ENCODE data around the gene GIMAP5. TPM values are rescaled to one million over a fixed set of nuclear protein-coding genes. Genes with fewer than 3 reads are reported as not detected.

The GIMAP5 gene
- total and polyA plus RNA-seq, 4 donors, result 3.1 to 29.4 (median 16.7) TPM

DNA sequence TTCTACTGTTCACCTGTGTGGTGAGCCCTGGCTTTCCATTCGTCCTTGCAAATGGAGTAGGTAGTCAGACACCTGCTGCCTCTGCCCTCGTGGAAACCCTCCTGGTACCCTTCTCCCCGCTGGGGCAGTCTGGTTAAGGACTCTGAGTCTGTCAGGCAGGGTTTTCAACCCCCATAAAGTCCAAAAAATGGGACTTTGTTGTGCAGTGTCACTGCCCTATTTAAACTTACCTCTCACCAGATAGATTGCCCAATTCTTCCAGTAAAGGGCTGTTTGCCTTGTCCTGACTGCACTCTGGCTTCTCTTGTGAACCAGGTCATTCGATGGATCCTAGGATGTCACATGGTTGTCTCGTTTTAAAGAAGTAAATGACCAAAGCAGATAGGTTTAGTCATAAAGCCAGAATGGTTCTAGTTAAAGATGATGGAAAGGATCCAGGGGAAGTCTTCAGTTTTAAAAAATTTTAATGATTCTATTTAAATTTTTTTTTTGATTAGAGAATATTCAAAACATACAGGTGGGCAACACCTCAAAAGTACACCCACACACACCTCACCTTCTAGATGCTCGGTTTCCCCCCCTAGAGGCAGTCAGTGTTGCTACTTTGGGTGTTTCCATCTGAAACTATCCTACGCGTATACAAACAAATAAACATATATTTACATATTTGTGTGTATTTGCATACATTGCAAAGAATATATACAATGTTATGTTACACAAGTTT is 41.0 kb downstream of the GIMAP5 start:
- Histone ChIP-seq H3K4me1 (ENCODE audit: control insufficient read depth in 1 of 2, insufficient read depth in 2 of 2, low read length in 2 of 2) (no peaks in the 10 kb centered on the region), H3K36me3 (ENCODE audit: control insufficient read depth in 1 of 2, insufficient read depth in 2 of 2, low read length in 1 of 2) (no peaks in the 10 kb centered on the region), H3K27ac (ENCODE audit: low read depth in 1 of 2, low read length in 2 of 2) (no peak overlapping the region), H3K9me3 (ENCODE audit: control insufficient read depth, low read length) (no peaks in the 10 kb centered on the region), H3K27me3 (ENCODE audit: control insufficient read depth in 1 of 2, insufficient read depth in 2 of 2, low read length in 1 of 2) (no peaks in the 10 kb centered on the region), H3K4me3 (ENCODE audit: low read length in 2 of 2) (no peak overlapping the region)
- intact Hi-C loops (cut with DNase I), result no loop called here
- 45 to 48% methylated on average over 8 of the region's 8 CpGs for WGBS, 2 donors
- DNase-seq (no peak), ATAC-seq (ENCODE audit: low FRiP score) (no peak)

- Histone ChIP-seq H3K27ac (ENCODE audit: low read depth in 1 of 2, low read length in 2 of 2) (no peak overlapping the region), H3K27me3 (ENCODE audit: control insufficient read depth in 1 of 2, insufficient read depth in 2 of 2, low read length in 1 of 2) (no peaks in the 10 kb centered on the region), H3K4me3 (ENCODE audit: low read length in 2 of 2) (no peak overlapping the region), H3K4me1 (ENCODE audit: control insufficient read depth in 1 of 2, insufficient read depth in 2 of 2, low read length in 2 of 2) (no peaks in the 10 kb centered on the region), H3K36me3 (ENCODE audit: control insufficient read depth in 1 of 2, insufficient read depth in 2 of 2, low read length in 1 of 2) (no peaks in the 10 kb centered on the region), H3K9me3 (ENCODE audit: control insufficient read depth, low read length) (no peaks in the 10 kb centered on the region)
- intact Hi-C loops (cut with DNase I), result no loop called here
- DNase-seq (peak; percentile 85 to 93), ATAC-seq (ENCODE audit: low FRiP score) (peak; percentile 90)
- WGBS, 2 donors, result 2 to 3% methylated on average over 12 of the region's 12 CpGs
Measured at GRCh38 chr7:150778738-150779301, 41.6 kb downstream of the GIMAP5 start.

- Histone ChIP-seq H3K27ac (ENCODE audit: low read depth in 1 of 2, low read length in 2 of 2) (no peak overlapping the region), H3K4me1 (ENCODE audit: control insufficient read depth in 1 of 2, insufficient read depth in 2 of 2, low read length in 2 of 2) (no peaks in the 10 kb centered on the region), H3K36me3 (ENCODE audit: control insufficient read depth in 1 of 2, insufficient read depth in 2 of 2, low read length in 1 of 2) (no peaks in the 10 kb centered on the region), H3K27me3 (ENCODE audit: control insufficient read depth in 1 of 2, insufficient read depth in 2 of 2, low read length in 1 of 2) (no peaks in the 10 kb centered on the region), H3K4me3 (ENCODE audit: low read length in 2 of 2) (no peak overlapping the region), H3K9me3 (ENCODE audit: control insufficient read depth, low read length) (no peaks in the 10 kb centered on the region)
- no peak for ATAC-seq (ENCODE audit: low FRiP score)
- 60 to 62% methylated on average over 3 of the region's 3 CpGs for WGBS, 2 donors
- DNase-seq, result no peak
- intact Hi-C loops (cut with DNase I), result no loop called here
Measured at GRCh38 chr7:150780292-150780691, 43.1 kb downstream of the GIMAP5 start.

- no peak overlapping the region for H3K4me3 ChIP-seq (ENCODE audit: low read length in 2 of 2)
- no peak for ATAC-seq (ENCODE audit: low FRiP score)
- no peaks in the 10 kb centered on the region for H3K36me3 ChIP-seq (ENCODE audit: control insufficient read depth in 1 of 2, insufficient read depth in 2 of 2, low read length in 1 of 2)
- no peaks in the 10 kb centered on the region for H3K9me3 ChIP-seq (ENCODE audit: control insufficient read depth, low read length)
- intact Hi-C loops (cut with DNase I), result no loop called here
- no peak overlapping the region for H3K27ac ChIP-seq (ENCODE audit: low read depth in 1 of 2, low read length in 2 of 2)
- no peaks in the 10 kb centered on the region for H3K27me3 ChIP-seq (ENCODE audit: control insufficient read depth in 1 of 2, insufficient read depth in 2 of 2, low read length in 1 of 2)
- no peak for DNase-seq
- H3K4me1 ChIP-seq (ENCODE audit: control insufficient read depth in 1 of 2, insufficient read depth in 2 of 2, low read length in 2 of 2), result no peaks in the 10 kb centered on the region
- 43 to 44% methylated on average over 3 of the region's 3 CpGs for WGBS, 2 donors
Measured at GRCh38 chr7:150781103-150781502, 43.9 kb downstream of the GIMAP5 start.

DNA sequence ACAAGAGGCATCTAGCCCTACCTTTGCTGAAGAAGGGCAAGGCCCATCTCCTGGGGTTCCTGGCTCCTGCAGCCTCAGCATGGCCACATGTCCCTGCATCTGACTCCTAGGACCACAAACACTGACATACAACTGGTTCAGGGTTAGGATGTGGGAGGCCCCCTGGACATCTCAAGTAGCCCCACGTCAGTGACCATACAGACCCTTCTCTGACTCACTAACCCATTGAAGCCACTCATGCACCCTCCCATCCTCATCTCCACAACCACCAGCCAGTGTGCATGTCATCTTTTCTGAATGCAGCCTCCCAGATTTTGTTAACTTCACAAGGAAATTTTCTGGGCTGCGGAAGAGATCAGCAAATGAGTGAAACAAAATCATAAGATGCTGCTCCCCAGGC is 44.7 kb downstream of the GIMAP5 start:
- Histone ChIP-seq H3K27ac (ENCODE audit: low read depth in 1 of 2, low read length in 2 of 2) (no peak overlapping the region), H3K27me3 (ENCODE audit: control insufficient read depth in 1 of 2, insufficient read depth in 2 of 2, low read length in 1 of 2) (no peaks in the 10 kb centered on the region), H3K9me3 (ENCODE audit: control insufficient read depth, low read length) (no peaks in the 10 kb centered on the region), H3K36me3 (ENCODE audit: control insufficient read depth in 1 of 2, insufficient read depth in 2 of 2, low read length in 1 of 2) (no peaks in the 10 kb centered on the region), H3K4me1 (ENCODE audit: control insufficient read depth in 1 of 2, insufficient read depth in 2 of 2, low read length in 2 of 2) (no peaks in the 10 kb centered on the region), H3K4me3 (ENCODE audit: low read length in 2 of 2) (no peak overlapping the region)
- no peak for DNase-seq
- no peak for ATAC-seq (ENCODE audit: low FRiP score)
- WGBS, 2 donors, result 90 to 91% methylated on average over 2 of the region's 2 CpGs
- intact Hi-C loops (cut with DNase I), result no loop called here

DNA sequence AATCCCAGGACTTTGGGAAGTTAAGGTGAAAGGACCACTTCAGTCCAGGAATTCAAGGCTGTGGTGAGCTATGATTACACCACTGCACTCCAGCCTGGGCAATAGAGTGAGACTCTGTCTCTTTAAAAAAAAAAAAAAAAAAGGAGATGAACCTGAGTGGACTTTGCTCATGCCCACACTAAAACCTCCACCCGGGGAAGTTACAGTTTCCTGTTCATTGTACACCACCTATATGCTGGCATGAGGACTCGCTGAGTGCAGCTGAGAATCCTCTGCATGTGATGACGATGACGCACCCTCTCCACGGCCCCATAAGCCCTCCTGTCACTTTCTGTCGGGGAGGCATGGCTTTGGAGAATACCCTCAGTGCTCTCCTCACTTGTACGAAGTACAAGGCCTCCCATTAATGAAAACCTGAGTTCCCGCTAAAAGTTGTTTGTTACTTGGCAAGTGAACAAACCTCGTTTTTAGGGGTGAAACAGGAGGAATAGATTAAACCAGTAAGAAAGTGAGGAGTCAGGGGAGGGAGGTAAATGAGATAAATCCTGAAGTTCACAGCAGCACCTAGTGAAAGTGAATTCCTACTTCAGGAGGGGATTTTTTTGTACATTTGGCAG is 47.0 kb downstream of the GIMAP5 start:
- WGBS, 2 donors, result 76 to 77% methylated on average over 9 of the region's 9 CpGs
- DNase-seq, result no peak
- H3K27ac ChIP-seq (ENCODE audit: low read depth in 1 of 2, low read length in 2 of 2), result no peak overlapping the region
- H3K4me1 ChIP-seq (ENCODE audit: control insufficient read depth in 1 of 2, insufficient read depth in 2 of 2, low read length in 2 of 2), result no peaks in the 10 kb centered on the region
- no peak overlapping the region for H3K4me3 ChIP-seq (ENCODE audit: low read length in 2 of 2)
- H3K36me3 ChIP-seq (ENCODE audit: control insufficient read depth in 1 of 2, insufficient read depth in 2 of 2, low read length in 1 of 2), result no peaks in the 10 kb centered on the region
- intact Hi-C loops (cut with DNase I), result no loop called here
- H3K27me3 ChIP-seq (ENCODE audit: control insufficient read depth in 1 of 2, insufficient read depth in 2 of 2, low read length in 1 of 2), result no peaks in the 10 kb centered on the region
- H3K9me3 ChIP-seq (ENCODE audit: control insufficient read depth, low read length), result no peaks in the 10 kb centered on the region
- ATAC-seq (ENCODE audit: low FRiP score), result no peak

DNA sequence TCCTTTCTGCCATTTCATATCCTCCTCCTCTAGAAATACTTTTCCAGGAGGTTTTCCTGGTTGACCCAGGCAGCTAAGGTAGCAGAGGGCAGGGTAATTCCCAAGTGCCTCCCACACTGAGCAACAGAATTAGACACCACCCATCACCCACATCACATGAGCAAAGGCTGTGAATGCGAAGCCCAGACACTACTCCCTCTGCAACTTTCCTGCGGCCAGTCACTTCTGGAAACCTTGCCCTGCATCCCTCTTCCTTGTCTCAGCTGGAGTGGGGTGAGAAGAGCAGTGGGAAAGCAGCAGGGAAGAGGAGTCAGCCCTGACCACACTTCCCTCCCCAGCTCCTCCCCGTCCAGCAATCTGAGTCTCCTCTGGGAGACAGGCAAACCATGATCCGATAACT is 47.7 kb downstream of the GIMAP5 start:
- no peaks in the 10 kb centered on the region for H3K9me3 ChIP-seq (ENCODE audit: control insufficient read depth, low read length)
- DNase-seq (peak in 1 of 2 donors; percentile 63), ATAC-seq (ENCODE audit: low FRiP score) (peak; percentile 3)
- intact Hi-C loops (cut with DNase I), result no loop called here
- 66 to 81% methylated on average over 4 of the region's 4 CpGs for WGBS, 2 donors
- H3K27me3 ChIP-seq (ENCODE audit: control insufficient read depth in 1 of 2, insufficient read depth in 2 of 2, low read length in 1 of 2), result no peaks in the 10 kb centered on the region
- H3K27ac ChIP-seq (ENCODE audit: low read depth in 1 of 2, low read length in 2 of 2), result no peak overlapping the region
- no peak overlapping the region for H3K4me3 ChIP-seq (ENCODE audit: low read length in 2 of 2)
- no peaks in the 10 kb centered on the region for H3K36me3 ChIP-seq (ENCODE audit: control insufficient read depth in 1 of 2, insufficient read depth in 2 of 2, low read length in 1 of 2)
- no peaks in the 10 kb centered on the region for H3K4me1 ChIP-seq (ENCODE audit: control insufficient read depth in 1 of 2, insufficient read depth in 2 of 2, low read length in 2 of 2)

DNA sequence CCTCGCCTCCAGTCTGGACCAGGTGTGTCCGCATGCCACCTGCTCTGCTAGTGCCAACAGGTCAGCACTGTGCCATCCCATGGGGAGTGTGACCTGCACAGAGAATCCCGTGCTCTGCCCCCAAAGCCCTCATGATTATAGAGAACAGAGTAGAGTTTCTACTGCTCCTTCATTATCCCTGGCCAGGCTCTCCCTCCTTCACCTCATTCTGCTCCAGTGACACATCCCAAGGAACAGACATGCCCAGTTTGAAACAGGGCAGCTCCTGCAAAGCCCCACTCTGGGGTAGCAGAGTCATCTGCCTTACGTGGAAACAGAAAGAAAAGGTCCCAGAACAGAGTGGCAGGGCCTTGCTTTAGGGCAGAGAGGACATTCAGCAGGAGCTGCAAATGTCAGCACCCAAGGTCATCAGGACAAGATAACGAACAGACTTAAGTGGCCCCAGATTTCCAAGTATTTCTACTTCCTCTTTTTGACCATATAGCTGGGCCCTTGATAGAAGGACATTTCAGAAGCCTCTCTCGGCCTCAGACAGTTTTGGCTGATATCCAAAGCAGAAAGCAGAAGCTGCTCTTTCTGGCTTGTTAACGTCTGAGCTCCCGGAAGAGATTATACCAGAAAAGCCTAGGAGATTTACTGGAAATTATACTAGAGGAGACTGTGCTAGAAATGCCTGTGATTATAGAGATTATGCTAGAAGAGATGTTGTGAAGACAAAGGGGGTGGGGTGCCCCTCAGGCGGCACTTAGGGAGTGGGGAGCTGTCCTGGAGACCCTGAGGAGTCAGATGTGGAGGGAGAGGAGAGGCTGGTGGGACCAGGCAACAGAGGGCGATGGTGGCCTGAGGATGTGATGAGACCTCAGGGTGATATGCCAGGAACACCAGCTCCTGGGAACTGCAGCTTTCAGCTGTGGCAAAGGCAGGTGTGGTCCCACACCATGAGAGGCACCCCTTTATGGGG is 50.4 kb downstream of the GIMAP5 start:
- peak; percentile 20 for ATAC-seq (ENCODE audit: low FRiP score)
- H3K4me3 ChIP-seq (ENCODE audit: low read length in 2 of 2), result no peak overlapping the region
- H3K4me1 ChIP-seq (ENCODE audit: control insufficient read depth in 1 of 2, insufficient read depth in 2 of 2, low read length in 2 of 2), result no peaks in the 10 kb centered on the region
- H3K9me3 ChIP-seq (ENCODE audit: control insufficient read depth, low read length), result no peaks in the 10 kb centered on the region
- H3K36me3 ChIP-seq (ENCODE audit: control insufficient read depth in 1 of 2, insufficient read depth in 2 of 2, low read length in 1 of 2), result no peaks in the 10 kb centered on the region
- no peak overlapping the region for H3K27ac ChIP-seq (ENCODE audit: low read depth in 1 of 2, low read length in 2 of 2)
- intact Hi-C loops (cut with DNase I), result no loop called here
- 58 to 66% methylated on average over 10 of the region's 10 CpGs for WGBS, 2 donors
- H3K27me3 ChIP-seq (ENCODE audit: control insufficient read depth in 1 of 2, insufficient read depth in 2 of 2, low read length in 1 of 2), result no peaks in the 10 kb centered on the region
- DNase-seq, result no peak
